GM18505 (cell line): Measurements from ENCODE around the gene DAG1.

ENCODE experiments used
- ATAC-seq: cut with Tn5 transposase; IDR thresholded peaks from one replicate; pipeline ENCODE4 v1.9.1; 2021; ENCODE audit not compliant: unreplicated experiment
- POLR2A ChIP-seq: IDR thresholded peaks from 4 replicates; pipeline ENCODE4 v1.6.1; 2011; ENCODE audit warnings: borderline replicate concordance; ENCODE audit not compliant: insufficient read depth, insufficient read length; ENCODE audit errors: extremely low read depth

Gene DAG1

GRCh38 chr3:49460188-49460890 lies 9.7 kb upstream of the DAG1 start:
- TF ChIP-seq POLR2A: no peak
- ATAC-seq: no peak

GRCh38 chr3:49460956-49461355 lies 9.1 kb upstream of the DAG1 start:
- TF ChIP-seq POLR2A: no peak
- no peak for ATAC-seq

DNA sequence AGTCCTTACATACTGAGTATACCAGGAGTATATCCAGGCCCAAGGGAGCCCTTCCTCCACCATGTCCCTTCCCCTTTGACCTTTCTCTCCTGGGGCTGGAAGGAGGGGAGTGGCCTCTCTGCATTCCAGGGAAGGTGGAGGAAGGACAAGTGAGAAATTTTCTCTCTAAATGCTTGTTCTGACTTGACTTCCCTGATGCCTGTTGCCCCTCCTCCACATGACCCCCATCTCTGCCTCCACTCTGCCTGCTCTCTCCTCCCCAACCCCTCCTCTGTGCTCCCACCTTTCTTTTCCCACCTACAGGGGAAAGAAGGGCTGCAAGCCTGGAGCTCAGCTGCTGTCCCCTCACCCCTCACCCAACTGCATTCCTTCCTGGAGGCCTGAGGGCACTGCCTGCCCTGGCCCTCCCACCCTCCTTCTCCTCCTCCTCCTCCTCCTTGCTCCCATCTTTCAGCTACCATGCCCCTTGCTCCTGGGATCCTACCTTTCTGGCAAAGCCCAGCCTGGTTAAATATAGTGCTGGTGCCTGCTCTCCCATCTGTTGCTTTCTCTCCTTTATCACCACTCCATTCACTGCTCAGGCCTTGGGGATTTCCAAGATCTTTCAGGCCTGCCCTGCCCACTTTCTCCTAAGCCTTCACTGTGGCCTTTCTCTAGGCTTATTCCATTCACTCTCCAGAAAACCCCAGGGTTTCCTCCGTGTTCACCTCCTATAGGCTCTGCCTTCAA lies 8.5 kb upstream of the DAG1 start:
- ATAC-seq: no peak
- TF ChIP-seq POLR2A: no peak

GRCh38 chr3:49462222-49462621 lies 7.8 kb upstream of the DAG1 start:
- no peak for ATAC-seq

GRCh38 chr3:49465270-49466034 lies 4.6 kb upstream of the DAG1 start:
- no peak for ATAC-seq
- no peak for TF ChIP-seq POLR2A

More at GRCh38 chr3:49462222-49462621, 7.8 kb upstream of the DAG1 start:
- no peak for TF ChIP-seq POLR2A

- ATAC-seq: no peak
- TF ChIP-seq POLR2A: no peak
Measured at GRCh38 chr3:49466085-49466484, 4.0 kb upstream of the DAG1 start.

GRCh38 chr3:49469037-49469935 lies 781 bp upstream of the DAG1 start:
- no peak for ATAC-seq
- TF ChIP-seq POLR2A: no peak

DNA sequence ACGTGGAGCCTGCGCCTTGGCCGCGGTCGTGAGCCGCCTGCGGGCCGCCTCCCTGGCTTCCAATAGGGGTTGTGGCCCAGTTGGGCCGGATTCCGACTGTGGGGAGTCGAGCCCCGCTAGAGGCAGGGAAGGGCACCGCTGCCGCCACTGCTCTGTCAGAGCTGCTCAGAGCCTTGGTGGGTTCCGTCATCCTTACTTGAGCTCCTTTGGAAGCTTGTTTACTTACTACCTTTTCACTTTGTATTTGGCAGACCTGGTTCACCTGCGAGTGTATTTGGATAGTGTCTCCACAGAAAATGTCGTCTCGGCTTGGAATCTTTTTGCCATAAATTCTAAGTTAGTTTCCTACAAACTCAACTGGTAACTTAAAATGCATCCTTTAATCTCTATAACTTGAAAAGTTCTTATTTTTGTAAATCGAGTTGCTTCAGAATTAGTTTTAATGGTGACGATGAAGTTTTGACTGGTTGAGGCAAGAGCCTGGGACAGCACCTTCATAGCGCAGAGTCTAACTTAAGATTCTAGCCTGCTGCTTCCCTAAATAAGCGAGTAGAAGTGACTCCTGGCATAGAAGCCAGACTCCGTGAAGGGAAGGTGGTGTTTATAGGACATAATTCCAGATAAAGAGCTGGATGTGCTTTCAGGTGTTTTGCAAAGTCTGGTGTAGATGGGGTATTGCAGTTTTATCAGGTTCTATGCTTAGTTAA lies 800 bp downstream of the DAG1 start:
- no peak for TF ChIP-seq POLR2A
- peak; percentile 20 for ATAC-seq

DNA sequence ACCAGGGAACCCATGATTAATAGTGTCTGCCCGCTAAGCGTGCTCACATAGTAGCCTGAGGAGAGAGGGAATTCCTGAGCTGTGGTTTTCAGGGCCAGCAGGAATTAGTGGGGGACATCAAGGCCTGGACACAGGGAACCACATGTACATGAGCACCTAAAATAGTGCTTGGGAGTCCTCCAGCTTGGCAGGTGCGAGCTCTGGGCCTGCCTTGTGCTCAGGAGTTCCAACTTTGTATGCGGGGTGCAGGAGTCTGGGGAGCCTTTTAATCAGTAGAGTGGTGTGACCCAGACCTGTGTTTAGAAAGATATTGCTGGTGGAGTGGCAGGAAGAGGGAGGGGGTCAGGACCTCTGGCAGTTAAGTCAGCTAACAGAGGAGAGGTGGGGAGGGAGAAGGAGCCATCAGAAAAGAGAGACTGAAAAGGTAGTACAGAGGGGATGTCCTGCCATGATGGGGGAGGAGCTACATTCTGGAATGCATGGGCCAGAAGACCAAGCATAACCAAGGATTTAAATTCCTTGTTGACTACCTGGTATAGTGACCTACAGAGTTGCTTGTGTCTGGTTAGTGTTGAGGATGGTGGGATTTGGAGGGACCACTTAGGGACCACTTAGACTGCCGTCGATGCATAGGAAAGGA lies 1.9 kb downstream of the DAG1 start:
- no peak for TF ChIP-seq POLR2A
- ATAC-seq: no peak

- TF ChIP-seq POLR2A: no peak
- no peak for ATAC-seq
Measured at GRCh38 chr3:49476563-49476962, 6.5 kb downstream of the DAG1 start.

- no peak for ATAC-seq
Measured at GRCh38 chr3:49482766-49483165, 12.7 kb downstream of the DAG1 start.

DNA sequence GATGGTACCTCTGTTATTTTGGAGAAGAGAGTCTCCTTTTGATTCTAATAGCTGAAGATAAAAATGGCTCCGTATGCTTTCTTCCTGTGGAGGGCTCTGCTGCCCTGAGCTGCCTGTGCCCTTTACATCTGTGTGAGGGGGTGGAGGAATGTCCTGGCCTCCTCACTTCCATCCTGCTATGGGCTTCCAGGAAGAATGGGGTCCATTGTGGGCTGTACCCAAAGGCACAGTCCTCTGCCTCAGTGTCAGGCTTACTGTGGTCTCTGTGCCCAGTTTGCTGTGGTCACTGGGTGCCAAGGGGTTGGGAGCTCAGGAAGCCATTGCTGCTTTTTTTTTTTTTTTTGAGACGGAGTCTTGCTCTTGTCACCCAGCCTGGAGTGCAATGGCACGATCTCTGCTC lies 14.4 kb downstream of the DAG1 start:
- no peak for TF ChIP-seq POLR2A
- ATAC-seq: no peak

More at GRCh38 chr3:49482766-49483165, 12.7 kb downstream of the DAG1 start:
- no peak for TF ChIP-seq POLR2A
